ENCODE measurements around the gene H3-3A.

GRCh38 chr1:226078374-226078773 is 15.9 kb downstream of the H3-3A start:
- TF ChIP-seq POLR2A (IDR thresholded peaks at IDR 0.05; ENCODE audit: extremely low read depth, insufficient read length) (no peak), CTCF (IDR thresholded peaks at IDR 0.05; ENCODE audit: low read depth, low read length) (no peak), MAX (IDR thresholded peaks at IDR 0.05; ENCODE audit: low read depth, low read length) (no peak), MYC (IDR thresholded peaks at IDR 0.05; ENCODE audit: low read depth, low read length) (no peak)
